Osteoblast (primary cell): Measurements from ENCODE around the gene OCA2. TPM values are rescaled to one million over a fixed set of nuclear protein-coding genes. Genes with fewer than 3 reads are reported as not detected.
A peak's percentile ranks its signal among the peaks of the same experiment; 100 is the strongest.

Source experiments
- DNase-seq: peaks from one replicate; pipeline ENCODE4 v3.0.0; 2011; ENCODE audit warnings: low spot score, mixed read lengths; ENCODE audit not compliant: insufficient read length; ENCODE audit errors: missing footprints
- H2AFZ ChIP-seq: 2 replicates; pipeline ENCODE4 v1.6.0; 2011; ENCODE audit warnings: mild to moderate bottlenecking, low read length
- H3K27ac ChIP-seq: 2 replicates; pipeline ENCODE4 v1.5.1; 2011; ENCODE audit warnings: mild to moderate bottlenecking, low read depth, low read length, moderate library complexity
- H3K27me3 ChIP-seq: 2 replicates; pipeline ENCODE4 v1.6.0; 2012; ENCODE audit warnings: mild to moderate bottlenecking, control low read depth, inconsistent platforms, low read length, moderate library complexity; ENCODE audit not compliant: insufficient read depth
- H3K36me3 ChIP-seq: 2 replicates; pipeline ENCODE4 v1.5.1; 2011; ENCODE audit warnings: mild to moderate bottlenecking, low read length, control low read depth, moderate library complexity; ENCODE audit not compliant: insufficient read depth
- H3K4me1 ChIP-seq: 2 replicates; pipeline ENCODE4 v1.5.1; 2011; ENCODE audit warnings: mild to moderate bottlenecking, low read length, control low read depth, moderate library complexity; ENCODE audit not compliant: insufficient read depth
- H3K4me2 ChIP-seq: 2 replicates; pipeline ENCODE4 v1.6.0; 2011; ENCODE audit warnings: mild to moderate bottlenecking, low read length; ENCODE audit not compliant: insufficient read depth
- H3K4me3 ChIP-seq: fragments of 200-600 bp; sonication (generic); 3 replicates; pipeline ENCODE4 v1.5.1; 2012; ENCODE audit warnings: mild to moderate bottlenecking, low read length, inconsistent platforms; ENCODE audit not compliant: insufficient read depth
- H3K79me2 ChIP-seq: 2 replicates; pipeline ENCODE4 v1.6.0; 2012; ENCODE audit warnings: mild to moderate bottlenecking, low read length, control low read depth, inconsistent platforms; ENCODE audit not compliant: insufficient read depth
- H3K9me3 ChIP-seq: 2 replicates; pipeline ENCODE4 v1.5.1; 2011; ENCODE audit warnings: low read depth, low read length, control low read depth
- H4K20me1 ChIP-seq: 2 replicates; pipeline ENCODE4 v1.6.0; 2012; ENCODE audit warnings: mild to moderate bottlenecking, low read length, control low read depth; ENCODE audit not compliant: insufficient read depth
- total RNA-seq: library from RNA; depleted of rRNA; stranded (reverse); fragments of >200 nt; gene quantifications from 2 replicates; pipeline ENCODE4 v1.2.3, GENCODE V29; 2012
- TF ChIP-seq, protein P1 (sequence below): IDR thresholded peaks from 2 replicates; pipeline ENCODE4 v1.5.1; 2011; ENCODE audit warnings: mild to moderate bottlenecking, low read depth, low read length, moderate library complexity; ENCODE audit errors: extremely low read depth

Gene OCA2
- total RNA-seq, 1 donor = not detected

DNA sequence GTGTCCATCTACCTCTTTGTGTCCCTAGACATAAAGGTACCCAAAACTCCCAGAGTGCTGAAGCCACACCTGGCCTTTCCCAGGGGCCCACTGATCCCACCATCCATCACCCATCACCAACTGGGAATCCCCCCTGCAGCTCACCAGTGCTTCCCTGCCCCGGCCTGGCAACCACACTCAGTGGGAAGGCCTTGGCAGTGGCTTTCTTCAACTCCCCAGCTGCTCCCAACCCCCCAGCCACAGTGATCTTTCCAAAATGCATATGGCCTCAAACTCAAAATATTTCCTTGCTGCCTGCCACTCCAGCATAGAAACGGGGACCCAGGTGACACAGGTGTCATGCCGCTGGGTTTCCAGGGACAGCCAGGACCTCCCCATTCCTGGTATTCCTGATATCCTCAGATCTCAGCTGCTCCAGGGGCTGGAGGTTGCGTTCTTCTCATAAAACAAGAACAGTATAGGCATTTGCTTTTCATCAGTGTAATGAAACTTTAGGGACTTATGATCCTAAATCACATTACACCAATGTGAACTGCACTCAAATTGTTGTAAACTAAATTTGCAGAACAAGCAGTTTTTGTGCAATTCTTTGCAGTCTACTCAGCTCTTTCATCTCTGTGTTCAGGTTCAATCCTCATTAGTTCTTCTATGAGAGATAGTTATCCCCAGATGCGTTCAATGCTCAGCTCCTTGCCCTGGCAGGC, 1.3 kb downstream of the OCA2 start:
- peaks cover 12% of the 10 kb centered on the region for H3K4me1 ChIP-seq

DNA sequence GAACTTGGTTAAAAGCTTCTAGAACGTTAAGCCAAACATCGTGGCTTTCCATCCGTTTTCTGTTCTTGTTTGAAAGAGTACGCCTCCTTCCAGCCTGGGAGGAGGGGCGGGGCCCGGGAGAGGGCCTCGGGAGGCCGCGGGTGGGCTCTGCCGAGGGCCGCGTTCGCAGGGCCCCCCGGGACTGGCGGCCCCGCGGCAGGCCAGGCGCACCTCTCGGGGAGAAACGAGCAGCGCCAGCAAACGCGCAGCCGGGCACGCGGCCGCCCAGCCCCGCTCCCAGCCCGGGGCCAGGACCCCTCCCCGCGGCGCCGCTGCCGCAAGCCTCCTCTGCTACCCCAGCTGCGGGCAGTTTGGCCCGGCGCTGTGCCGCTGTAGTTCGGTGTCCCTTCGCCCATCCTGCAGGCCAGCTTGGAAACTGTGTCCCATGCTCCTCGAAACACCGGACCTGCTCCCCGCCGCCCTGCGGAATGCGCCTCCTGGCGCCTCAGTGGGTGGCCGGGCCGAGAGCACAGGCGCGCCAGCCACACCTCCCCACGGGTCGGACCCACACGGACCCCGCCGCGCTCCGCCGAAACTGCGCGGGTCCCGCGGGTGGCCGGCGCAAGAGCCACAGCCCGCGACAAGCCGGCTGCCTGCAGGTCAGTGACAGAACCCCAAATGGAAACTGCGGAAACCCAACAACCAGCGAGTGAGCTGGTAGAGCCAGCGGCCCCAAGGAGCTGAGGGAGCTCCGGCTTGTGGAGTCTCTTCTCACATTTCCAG, 2.3 kb downstream of the OCA2 start:
- H3K27ac ChIP-seq = no peak overlapping the region
- H4K20me1 ChIP-seq = no peaks in the 10 kb centered on the region
- DNase-seq = peak; percentile 90
- H2AFZ ChIP-seq = no peak overlapping the region
- H3K79me2 ChIP-seq = no peaks in the 10 kb centered on the region
- H3K9me3 ChIP-seq = no peaks in the 10 kb centered on the region
- TF ChIP-seq, protein P1, sequence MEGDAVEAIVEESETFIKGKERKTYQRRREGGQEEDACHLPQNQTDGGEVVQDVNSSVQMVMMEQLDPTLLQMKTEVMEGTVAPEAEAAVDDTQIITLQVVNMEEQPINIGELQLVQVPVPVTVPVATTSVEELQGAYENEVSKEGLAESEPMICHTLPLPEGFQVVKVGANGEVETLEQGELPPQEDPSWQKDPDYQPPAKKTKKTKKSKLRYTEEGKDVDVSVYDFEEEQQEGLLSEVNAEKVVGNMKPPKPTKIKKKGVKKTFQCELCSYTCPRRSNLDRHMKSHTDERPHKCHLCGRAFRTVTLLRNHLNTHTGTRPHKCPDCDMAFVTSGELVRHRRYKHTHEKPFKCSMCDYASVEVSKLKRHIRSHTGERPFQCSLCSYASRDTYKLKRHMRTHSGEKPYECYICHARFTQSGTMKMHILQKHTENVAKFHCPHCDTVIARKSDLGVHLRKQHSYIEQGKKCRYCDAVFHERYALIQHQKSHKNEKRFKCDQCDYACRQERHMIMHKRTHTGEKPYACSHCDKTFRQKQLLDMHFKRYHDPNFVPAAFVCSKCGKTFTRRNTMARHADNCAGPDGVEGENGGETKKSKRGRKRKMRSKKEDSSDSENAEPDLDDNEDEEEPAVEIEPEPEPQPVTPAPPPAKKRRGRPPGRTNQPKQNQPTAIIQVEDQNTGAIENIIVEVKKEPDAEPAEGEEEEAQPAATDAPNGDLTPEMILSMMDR = no peak
- H3K4me2 ChIP-seq = peak overlapping the region; percentile 79
- peaks cover 12% of the 10 kb centered on the region for H3K4me1 ChIP-seq
- H3K27me3 ChIP-seq = peaks cover 52% of the 10 kb centered on the region
- peak overlapping the region; percentile 56 for H3K4me3 ChIP-seq
- no peaks in the 10 kb centered on the region for H3K36me3 ChIP-seq

More for the DNA sequence above, 1.3 kb downstream of the OCA2 start:
- Histone ChIP-seq H4K20me1 (no peaks in the 10 kb centered on the region), H2AFZ (no peak overlapping the region), H3K4me2 (no peak overlapping the region), H3K27me3 (peaks cover 52% of the 10 kb centered on the region), H3K36me3 (no peaks in the 10 kb centered on the region), H3K79me2 (no peaks in the 10 kb centered on the region), H3K9me3 (no peaks in the 10 kb centered on the region), H3K27ac (no peak overlapping the region), H3K4me3 (no peak overlapping the region)
- no peak for DNase-seq
- TF ChIP-seq, protein P1 = no peak

DNA sequence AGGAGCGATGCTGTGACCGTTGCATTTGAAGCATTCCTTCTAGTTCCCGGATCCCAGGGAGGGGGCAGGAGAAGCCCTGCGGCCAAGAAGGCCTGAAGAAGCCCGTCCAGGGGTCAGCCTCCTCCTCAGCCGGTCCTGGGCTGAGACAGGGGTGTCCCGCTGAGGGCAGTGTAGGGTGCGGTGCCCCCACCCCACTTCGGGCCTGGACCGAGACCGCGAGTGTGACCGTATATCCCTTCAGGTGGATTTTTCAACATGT, 2.8 kb downstream of the OCA2 start:
- Histone ChIP-seq H4K20me1 (no peaks in the 10 kb centered on the region), H3K4me2 (peak overlapping the region; percentile 79), H2AFZ (peak overlapping the region; percentile 59), H3K27ac (no peak overlapping the region), H3K9me3 (no peaks in the 10 kb centered on the region), H3K36me3 (no peaks in the 10 kb centered on the region), H3K4me1 (peaks cover 12% of the 10 kb centered on the region), H3K79me2 (no peaks in the 10 kb centered on the region), H3K27me3 (peaks cover 52% of the 10 kb centered on the region), H3K4me3 (peak overlapping the region; percentile 56)
- TF ChIP-seq, protein P1 = no peak
- DNase-seq = no peak
